Measurements from ENCODE around the gene TCAIM. TPM values are rescaled to one million over a fixed set of nuclear protein-coding genes. Genes with fewer than 3 reads are reported as not detected.

Gene TCAIM
- polyA plus RNA-seq, 1 of the 3 experiments (the other 2 are of a cell fraction): 8.4 TPM

- H4K20me1 ChIP-seq (ENCODE audit: insufficient read depth): no peaks in the 10 kb centered on the region
- no peak overlapping the region for H3K4me2 ChIP-seq
- peaks cover 5 to 20% of the 10 kb centered on the region in 2 experiments; a peak in 3 of 4 replicates for H3K4me1 ChIP-seq (ENCODE audit: control insufficient read depth in 1 of 2, insufficient read depth in 2 of 2, low read depth in 1 of 2, low read length in 1 of 2)
- H3K79me2 ChIP-seq (ENCODE audit: insufficient read depth): peaks cover 27% of the 10 kb centered on the region
- ChIA-PET POLR2A (no interaction called here), CTCF (interaction anchor here (0.7 kb wide), 1 partner anchor 21 kb away, joined by 3 read pairs; no protein-coding TSS in a partner anchor)
- H3K9me3 ChIP-seq: no peaks in the 10 kb centered on the region
- no peak for TF ChIP-seq USF2 (IDR thresholded peaks at IDR 0.05; ENCODE audit: borderline replicate concordance, low read depth, low read length)
- TF ChIP-seq CTCF (IDR thresholded peaks at IDR 0.05): no peak
- TF ChIP-seq FOSL2 (IDR thresholded peaks at IDR 0.05; ENCODE audit: borderline replicate concordance, low read depth): no peak
- no peak for TF ChIP-seq RAD21 (IDR thresholded peaks at IDR 0.05; ENCODE audit: low read length)
- TF ChIP-seq RCOR1 (IDR thresholded peaks at IDR 0.05; ENCODE audit: low read length): no peak
- TF ChIP-seq SIN3A (IDR thresholded peaks at IDR 0.05; ENCODE audit: borderline replicate concordance, low read depth, low read length): no peak
- TF ChIP-seq SMC3 (IDR thresholded peaks at IDR 0.05; ENCODE audit: low read depth, low read length): no peak
- TF ChIP-seq POLR2AphosphoS5 (IDR thresholded peaks at IDR 0.05; ENCODE audit: low read depth, low read length): no peak
- TF ChIP-seq NFIC (IDR thresholded peaks at IDR 0.05; ENCODE audit: borderline replicate concordance): peak; percentile 56; the same call in 1 of the 2 replicates
- TF ChIP-seq TAF1 (IDR thresholded peaks at IDR 0.05; ENCODE audit: borderline replicate concordance, low read depth, low read length): no peak
- TF ChIP-seq FOXJ3 (CRISPR knock-in tag; IDR thresholded peaks at IDR 0.05): no peak
- TF ChIP-seq GATA2 (CRISPR knock-in tag; IDR thresholded peaks at IDR 0.05): no peak
- peak; percentile 35; the same call in 1 of the 2 replicates for TF ChIP-seq TCF12 (IDR thresholded peaks at IDR 0.05)
- TF ChIP-seq, protein P1, sequence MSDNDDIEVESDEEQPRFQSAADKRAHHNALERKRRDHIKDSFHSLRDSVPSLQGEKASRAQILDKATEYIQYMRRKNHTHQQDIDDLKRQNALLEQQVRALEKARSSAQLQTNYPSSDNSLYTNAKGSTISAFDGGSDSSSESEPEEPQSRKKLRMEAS (IDR thresholded peaks at IDR 0.05; ENCODE audit: low read depth): peak; percentile 31; the same call in 1 of the 2 replicates
- TF ChIP-seq, protein P2, sequence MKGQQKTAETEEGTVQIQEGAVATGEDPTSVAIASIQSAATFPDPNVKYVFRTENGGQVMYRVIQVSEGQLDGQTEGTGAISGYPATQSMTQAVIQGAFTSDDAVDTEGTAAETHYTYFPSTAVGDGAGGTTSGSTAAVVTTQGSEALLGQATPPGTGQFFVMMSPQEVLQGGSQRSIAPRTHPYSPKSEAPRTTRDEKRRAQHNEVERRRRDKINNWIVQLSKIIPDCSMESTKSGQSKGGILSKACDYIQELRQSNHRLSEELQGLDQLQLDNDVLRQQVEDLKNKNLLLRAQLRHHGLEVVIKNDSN (IDR thresholded peaks at IDR 0.05; ENCODE audit: borderline replicate concordance, low read depth): no peak
- TF ChIP-seq JUND (IDR thresholded peaks at IDR 0.05): no peak
- no peak for TF ChIP-seq YY1 (IDR thresholded peaks at IDR 0.05; ENCODE audit: low read depth)
- no peak for TF ChIP-seq NRF1 (IDR thresholded peaks at IDR 0.05; ENCODE audit: low read depth, low read length)
- TF ChIP-seq ZBTB33 (IDR thresholded peaks at IDR 0.05; ENCODE audit: borderline replicate concordance, low read depth): no peak
- no peak for TF ChIP-seq EZH2phosphoT487 (IDR thresholded peaks at IDR 0.05; ENCODE audit: borderline replicate concordance, low read depth)
- TF ChIP-seq, protein P3, sequence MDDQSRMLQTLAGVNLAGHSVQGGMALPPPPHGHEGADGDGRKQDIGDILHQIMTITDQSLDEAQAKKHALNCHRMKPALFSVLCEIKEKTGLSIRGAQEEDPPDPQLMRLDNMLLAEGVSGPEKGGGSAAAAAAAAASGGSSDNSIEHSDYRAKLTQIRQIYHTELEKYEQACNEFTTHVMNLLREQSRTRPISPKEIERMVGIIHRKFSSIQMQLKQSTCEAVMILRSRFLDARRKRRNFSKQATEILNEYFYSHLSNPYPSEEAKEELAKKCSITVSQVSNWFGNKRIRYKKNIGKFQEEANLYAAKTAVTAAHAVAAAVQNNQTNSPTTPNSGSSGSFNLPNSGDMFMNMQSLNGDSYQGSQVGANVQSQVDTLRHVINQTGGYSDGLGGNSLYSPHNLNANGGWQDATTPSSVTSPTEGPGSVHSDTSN (IDR thresholded peaks at IDR 0.05): no peak
- TF ChIP-seq MEF2A (IDR thresholded peaks at IDR 0.05; ENCODE audit: borderline replicate concordance, low read depth): no peak
- TF ChIP-seq TEAD4 (IDR thresholded peaks at IDR 0.05; ENCODE audit: borderline replicate concordance, insufficient read depth): peak; percentile 46; the same call in 1 of the 2 replicates
- no peak for TF ChIP-seq ELF1 (IDR thresholded peaks at IDR 0.05)
- no peak for TF ChIP-seq CHD2 (IDR thresholded peaks at IDR 0.05; ENCODE audit: low read length, partially characterized antibody)
- TF ChIP-seq, protein P4, sequence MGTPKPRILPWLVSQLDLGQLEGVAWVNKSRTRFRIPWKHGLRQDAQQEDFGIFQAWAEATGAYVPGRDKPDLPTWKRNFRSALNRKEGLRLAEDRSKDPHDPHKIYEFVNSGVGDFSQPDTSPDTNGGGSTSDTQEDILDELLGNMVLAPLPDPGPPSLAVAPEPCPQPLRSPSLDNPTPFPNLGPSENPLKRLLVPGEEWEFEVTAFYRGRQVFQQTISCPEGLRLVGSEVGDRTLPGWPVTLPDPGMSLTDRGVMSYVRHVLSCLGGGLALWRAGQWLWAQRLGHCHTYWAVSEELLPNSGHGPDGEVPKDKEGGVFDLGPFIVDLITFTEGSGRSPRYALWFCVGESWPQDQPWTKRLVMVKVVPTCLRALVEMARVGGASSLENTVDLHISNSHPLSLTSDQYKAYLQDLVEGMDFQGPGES (IDR thresholded peaks at IDR 0.05; ENCODE audit: low read depth, low read length): no peak
- no peak for TF ChIP-seq RXRA (IDR thresholded peaks at IDR 0.05; ENCODE audit: borderline replicate concordance, low read depth)
- H3K27me3 ChIP-seq (ENCODE audit: insufficient read depth): no peaks in the 10 kb centered on the region
- 59% methylated on average over 1 of the region's 1 CpG for WGBS (ENCODE audit: low lambda C conversion rate)
- H3K27ac ChIP-seq (ENCODE audit: low read depth in 2 of 2, low read length in 1 of 2): peak overlapping the region; percentile 22 to 39; a peak in 3 of 4 replicates
- H3K9ac ChIP-seq: peak overlapping the region; percentile 11; the same call in 1 of the 2 replicates
- no peak overlapping the region for H3K4me3 ChIP-seq (ENCODE audit: low read depth in 2 of 2, low read length in 1 of 2)
- H3K36me3 ChIP-seq (replicated peaks in 1 of 2; ENCODE audit: control insufficient read depth in 1 of 2, insufficient read depth in 2 of 2, low read length in 1 of 2): no peaks in the 10 kb centered on the region
- DNase-seq: no peak
- no peak overlapping the region for H2AFZ ChIP-seq (ENCODE audit: low read depth)
- H3K9me2 ChIP-seq: no peaks in the 10 kb centered on the region
- no peaks in the 10 kb centered on the region for H3F3A ChIP-seq (replicated peaks; ENCODE audit: insufficient read depth)
Measured at GRCh38 chr3:44342176-44342790, 3.7 kb downstream of the TCAIM start.

All from SK-N-SH (cell line).